HFFc6 (cell line): ENCODE data around the gene MON1A. TPM values are rescaled to one million over a fixed set of nuclear protein-coding genes. Genes with fewer than 3 reads are reported as not detected.

ENCODE experiments used
- DNase-seq: peaks from one replicate; pipeline ENCODE4 v3.0.0-alpha.2; 2018
- H3K27ac Mint-ChIP-seq: 2 replicates; pipeline ENCODE4 v1.8.0; 2020; ENCODE audit warnings: mild to moderate bottlenecking, mixed read lengths
- H3K27me3 Mint-ChIP-seq: 2 replicates; pipeline ENCODE4 v1.8.0; 2021; ENCODE audit warnings: mild to moderate bottlenecking, moderate library complexity, mixed read lengths; ENCODE audit not compliant: insufficient read depth
- H3K36me3 Mint-ChIP-seq: 2 replicates; pipeline ENCODE4 v1.8.0; 2021; ENCODE audit warnings: low read depth, mixed read lengths
- H3K4me1 Mint-ChIP-seq: 2 replicates; pipeline ENCODE4 v1.8.0; 2020; ENCODE audit warnings: low read depth, mixed read lengths
- H3K4me3 Mint-ChIP-seq: 2 replicates; pipeline ENCODE4 v1.8.0; 2020; ENCODE audit warnings: mild to moderate bottlenecking, moderate library complexity, mixed read lengths
- H3K9me3 Mint-ChIP-seq: 2 replicates; pipeline ENCODE4 v1.8.0; 2020; ENCODE audit warnings: mild to moderate bottlenecking, mixed read lengths
- CTCF ChIP-seq: fragments of 200-600 bp; sonication (generic); IDR thresholded peaks from 2 replicates; pipeline ENCODE4 v1.5.0; 2021; ENCODE audit warnings: antibody characterized with exemption, mild to moderate bottlenecking
- long read RNA-seq: library from polyadenylated mRNA; unstranded; transcript quantifications from one replicate; pipeline ENCODE4 v2.0.0, GENCODE V29; 2019
- total RNA-seq, 6 experiments: library from RNA; stranded (reverse); fragmentation: NEBNext Ultra II Directional; extraction: Animal tissue kit (Norgen Biotek cat#: 25700); gene quantifications; 2 replicates in 1 of 6; 3 replicates in 5 of 6; pipeline ENCODE4 v1.2.3, GENCODE V29; 2021

The MON1A gene
- total RNA-seq, result 10 to 100 TPM; 13.6 to 20.3 (median 15.7) TPM
- long read RNA-seq, transcript MON1A-201 (6 exons, 2,370 nt), result major isoform, 6 of 17 reads
- long read RNA-seq, partial matches to known transcripts, result 5 of 17 reads
- long read RNA-seq, other reads (novel, unspliced or antisense), result 2 of 17 reads

- H3K36me3 Mint-ChIP-seq, result peaks cover 9% of the 10 kb centered on the region; the same call in 1 of the 2 replicates
- peak within 1 kb of the TSS; percentile 94 for H3K4me3 Mint-ChIP-seq
- DNase-seq, result peak; percentile 91
- H3K4me1 Mint-ChIP-seq, result peaks cover 43% of the 10 kb centered on the region
- no peaks in the 10 kb centered on the region for H3K9me3 Mint-ChIP-seq
- no peaks in the 10 kb centered on the region; the same call in 1 of the 2 replicates for H3K27me3 Mint-ChIP-seq
- peak within 1 kb of the TSS; percentile 91 for H3K27ac Mint-ChIP-seq
- TF ChIP-seq CTCF, result peak; percentile 73
Observed at GRCh38 chr3:49929291-49930167, at the start of gene MON1A. TSS of gene MON1A (minus strand) at chr3:49929811. CDS start at chr3:49913346, 16,465 bp downstream.

GRCh38 chr3:49976942-49977341 is 47.3 kb upstream of the MON1A start:
- DNase-seq, result no peak
- Mint-ChIP-seq H3K27me3 (peaks cover 2% of the 10 kb centered on the region; the same call in 1 of the 2 replicates), H3K27ac (no peak overlapping the region), H3K36me3 (no peaks in the 10 kb centered on the region), H3K4me1 (peaks cover 17% of the 10 kb centered on the region), H3K9me3 (no peaks in the 10 kb centered on the region), H3K4me3 (no peak overlapping the region)
- no peak for TF ChIP-seq CTCF

- Mint-ChIP-seq H3K4me1 (peaks cover 36% of the 10 kb centered on the region), H3K4me3 (no peak overlapping the region), H3K27me3 (no peaks in the 10 kb centered on the region), H3K36me3 (peaks cover 8% of the 10 kb centered on the region), H3K27ac (peak overlapping the region; percentile 88), H3K9me3 (no peaks in the 10 kb centered on the region)
- TF ChIP-seq CTCF, result no peak
- no peak for DNase-seq
Observed at GRCh38 chr3:49972656-49973055, 43.0 kb upstream of the MON1A start.

GRCh38 chr3:49968346-49968745 is 38.7 kb upstream of the MON1A start:
- Mint-ChIP-seq H3K27ac (no peak overlapping the region), H3K27me3 (no peaks in the 10 kb centered on the region), H3K36me3 (peaks cover 15% of the 10 kb centered on the region), H3K4me1 (peaks cover 50% of the 10 kb centered on the region), H3K9me3 (no peaks in the 10 kb centered on the region), H3K4me3 (no peak overlapping the region)
- no peak for DNase-seq
- no peak for TF ChIP-seq CTCF

- H3K27ac Mint-ChIP-seq, result peak overlapping the region; percentile 30; the same call in 1 of the 2 replicates
- H3K9me3 Mint-ChIP-seq, result no peaks in the 10 kb centered on the region
- H3K4me1 Mint-ChIP-seq, result peaks cover 40% of the 10 kb centered on the region
- H3K36me3 Mint-ChIP-seq, result peaks cover 15% of the 10 kb centered on the region
- DNase-seq, result no peak
- no peaks in the 10 kb centered on the region for H3K27me3 Mint-ChIP-seq
- no peak for TF ChIP-seq CTCF
- no peak overlapping the region for H3K4me3 Mint-ChIP-seq
Observed at GRCh38 chr3:49967291-49967690, 37.7 kb upstream of the MON1A start.
